GM23248 (cell line): ENCODE measurements around the gene HELZ2. TPM values are rescaled to one million over a fixed set of nuclear protein-coding genes. Genes with fewer than 3 reads are reported as not detected.
"Not testable (repeated sequence)": the region's sequence is repeated elsewhere in the genome, so short reads cannot be mapped to it uniquely, and the experiment has no call there.

Experiments used
- DNase-seq: peaks from one replicate; pipeline ENCODE4 v3.0.0-alpha.2; 2015
- H2AFZ ChIP-seq: fragments of 200-600 bp; sonication (generic); 2 replicates; pipeline ENCODE4 v1.6.1; 2016; ENCODE audit warnings: antibody characterized with exemption
- H3F3A ChIP-seq: fragments of 200-600 bp; sonication (generic); 2 replicates; pipeline ENCODE4 v1.6.1; 2016; ENCODE audit warnings: mild to moderate bottlenecking, antibody characterized with exemption, mixed run types; ENCODE audit not compliant: insufficient read depth
- H3K27ac ChIP-seq: fragments of 200-600 bp; sonication (generic); 2 replicates; pipeline ENCODE4 v1.5.1; 2016; ENCODE audit warnings: mild to moderate bottlenecking
- H3K27me3 ChIP-seq: fragments of 200-600 bp; sonication (generic); replicated peaks from 2 replicates; pipeline ENCODE4 v1.6.1; 2016; ENCODE audit warnings: mild to moderate bottlenecking; ENCODE audit not compliant: insufficient read depth
- H3K36me3 ChIP-seq: fragments of 200-600 bp; sonication (generic); 2 replicates; pipeline ENCODE4 v1.6.1; 2016; ENCODE audit warnings: low read depth, mild to moderate bottlenecking
- H3K4me1 ChIP-seq: fragments of 200-600 bp; sonication (generic); 2 replicates; pipeline ENCODE4 v1.6.1; 2016; ENCODE audit warnings: mild to moderate bottlenecking; ENCODE audit not compliant: insufficient read depth
- H3K4me2 ChIP-seq: fragments of 200-600 bp; sonication (generic); one replicate; pipeline ENCODE4 v1.6.1; 2016; ENCODE audit warnings: mild to moderate bottlenecking; ENCODE audit not compliant: unreplicated experiment
- H3K4me3 ChIP-seq: fragments of 200-600 bp; sonication (generic); 2 replicates; pipeline ENCODE4 v1.5.1; 2016; ENCODE audit warnings: mild to moderate bottlenecking
- H3K79me2 ChIP-seq: fragments of 200-600 bp; sonication (generic); 2 replicates; pipeline ENCODE4 v1.6.1; 2016; ENCODE audit warnings: mild to moderate bottlenecking; ENCODE audit not compliant: insufficient read depth
- H3K9ac ChIP-seq: fragments of 200-600 bp; sonication (generic); 2 replicates; pipeline ENCODE4 v1.6.1; 2016; ENCODE audit warnings: mild to moderate bottlenecking
- H3K9me2 ChIP-seq: fragments of 200-600 bp; sonication (generic); 2 replicates; pipeline ENCODE4 v1.6.1; 2016; ENCODE audit warnings: mixed run types, mild to moderate bottlenecking, moderate library complexity; ENCODE audit not compliant: insufficient read depth
- H3K9me3 ChIP-seq: fragments of 200-600 bp; sonication (generic); one replicate; pipeline ENCODE4 v1.6.1; 2017; ENCODE audit warnings: low read depth
- H4K20me1 ChIP-seq: fragments of 200-600 bp; sonication (generic); 2 replicates; pipeline ENCODE4 v1.6.0; 2016; ENCODE audit not compliant: insufficient read depth
- EZH2 ChIP-seq: fragments of 200-600 bp; sonication (generic); IDR thresholded peaks from 2 replicates; pipeline ENCODE4 v1.6.1; 2018; ENCODE audit warnings: antibody characterized with exemption, mild to moderate bottlenecking; ENCODE audit not compliant: insufficient read depth, poor library complexity, severe bottlenecking
- EZH2phosphoT487 ChIP-seq: fragments of 200-600 bp; sonication (generic); IDR thresholded peaks from 2 replicates; pipeline ENCODE4 v1.6.1; 2018; ENCODE audit warnings: antibody characterized with exemption, moderate library complexity, mild to moderate bottlenecking, low read depth; ENCODE audit not compliant: insufficient read depth
- WGBS, 2 experiments: methylation state at CpG; one replicate each; pipeline ENCODE4 v1.1.6; 2015 to 2017; ENCODE audit warnings: low lambda C conversion rate in 2 of 2, low coverage in 1 of 2; ENCODE audit errors: missing lambda C conversion rate in 2 of 2; 5-methylcytosine and 5-hydroxymethylcytosine counted together
- in situ Hi-C: fragments of 300-500 bp; cut with MboI; formaldehyde crosslinking; loops from 2 replicates; pipeline ENCODE4 v1.15.0; 2020
- polyA plus RNA-seq: library from polyadenylated mRNA; unstranded; fragments of >200 nt; fragmentation: Nextera tagmentation; extraction: Ambion mirVana; gene quantifications from 2 replicates; pipeline ENCODE4 v1.2.1, GENCODE V29; 2016
- total RNA-seq: library from RNA; depleted of rRNA; stranded (reverse); fragments of >200 nt; shearing (Covaris generic); gene quantifications from 2 replicates; pipeline ENCODE4 v1.2.3, GENCODE V29; 2014

The HELZ2 gene
- total and polyA plus RNA-seq, 2 experiments from 2014 or later = 3.0 to 17.5 TPM

GRCh38 chr20:63610581-63611435, 36.8 kb upstream of the HELZ2 start:
- Histone ChIP-seq H3K9me2 (no peaks in the 10 kb centered on the region), H3F3A (no peaks in the 10 kb centered on the region), H3K9me3 (no peaks in the 10 kb centered on the region), H3K4me3 (no peak overlapping the region), H3K9ac (no peak overlapping the region), H3K27ac (no peak overlapping the region), H3K36me3 (no peaks in the 10 kb centered on the region), H3K79me2 (peaks cover 67% of the 10 kb centered on the region), H3K4me1 (no peaks in the 10 kb centered on the region), H2AFZ (no peak overlapping the region), H3K4me2 (no peak overlapping the region), H4K20me1 (no peaks in the 10 kb centered on the region), H3K27me3 (no peaks in the 10 kb centered on the region)
- 88 to 90% methylated on average over 17 of the region's 17 CpGs for WGBS, 2 experiments
- no peak for DNase-seq
- no peak for TF ChIP-seq EZH2phosphoT487
- TF ChIP-seq EZH2 = no peak
- in situ Hi-C loops = no loop called here

GRCh38 chr20:63606686-63607085, 32.6 kb upstream of the HELZ2 start:
- peaks cover 48% of the 10 kb centered on the region for H3K79me2 ChIP-seq
- H3K4me3 ChIP-seq = no peak overlapping the region
- no peaks in the 10 kb centered on the region for H3K4me1 ChIP-seq
- H3K9me2 ChIP-seq = no peaks in the 10 kb centered on the region
- peaks cover 13% of the 10 kb centered on the region; the same call in 1 of the 2 replicates for H3K36me3 ChIP-seq
- H2AFZ ChIP-seq = no peak overlapping the region
- 97 to 99% methylated on average over 9 of the region's 9 CpGs for WGBS, 2 experiments
- no peak for DNase-seq
- no peak overlapping the region for H3K9ac ChIP-seq
- in situ Hi-C loops = no loop called here
- H3F3A ChIP-seq = no peaks in the 10 kb centered on the region
- H3K9me3 ChIP-seq = no peaks in the 10 kb centered on the region
- H3K27me3 ChIP-seq = no peaks in the 10 kb centered on the region
- H4K20me1 ChIP-seq = no peaks in the 10 kb centered on the region
- no peak for TF ChIP-seq EZH2
- TF ChIP-seq EZH2phosphoT487 = no peak
- no peak overlapping the region for H3K27ac ChIP-seq
- no peak overlapping the region for H3K4me2 ChIP-seq

GRCh38 chr20:63602321-63602720, 28.3 kb upstream of the HELZ2 start:
- Histone ChIP-seq H3K36me3 (peaks cover 26% of the 10 kb centered on the region), H3K79me2 (peaks cover 29% of the 10 kb centered on the region)
- 80 to 82% methylated on average over 3 of the region's 3 CpGs for WGBS, 2 experiments

GRCh38 chr20:63601679-63602078, 27.6 kb upstream of the HELZ2 start:
- H3K4me3 ChIP-seq, H3K27ac ChIP-seq, H3K27me3 ChIP-seq, H3K9me2 ChIP-seq, H4K20me1 ChIP-seq, H3K9ac ChIP-seq, H3K9me3 ChIP-seq, H3F3A ChIP-seq, H3K4me1 ChIP-seq, in situ Hi-C loops, H3K4me2 ChIP-seq, H2AFZ ChIP-seq, DNase-seq: not testable (repeated sequence)
- 70 to 73% methylated on average over 7 to 8 of the region's 8 CpGs for WGBS, 2 experiments
- H3K36me3 ChIP-seq = peaks cover 26% of the 10 kb centered on the region
- peaks cover 26% of the 10 kb centered on the region for H3K79me2 ChIP-seq

More at GRCh38 chr20:63602321-63602720, 28.3 kb upstream of the HELZ2 start:
- Histone ChIP-seq H3K27me3 (no peaks in the 10 kb centered on the region), H3K4me2 (no peak overlapping the region), H2AFZ (no peak overlapping the region), H3K9ac (no peak overlapping the region), H3K27ac (no peak overlapping the region), H4K20me1 (no peaks in the 10 kb centered on the region), H3K4me1 (0 out of 2 replicates have a peak, but pooled peaks cover 4% of the 10 kb centered on the region), H3K4me3 (no peak overlapping the region), H3K9me2 (no peaks in the 10 kb centered on the region), H3K9me3 (no peaks in the 10 kb centered on the region), H3F3A (no peaks in the 10 kb centered on the region)
- no peak for DNase-seq
- in situ Hi-C loops = no loop called here
- TF ChIP-seq EZH2 (no peak), EZH2phosphoT487 (no peak)
